T47D (cell line): ENCODE measurements around the gene XKR7.

Experiments used
- DNase-seq, 2 experiments: peaks; one replicate each; pipeline versions ENCODE4 v3.0.0 to v3.0.0-alpha.2; 2011 to 2012; ENCODE audit warnings: low read depth in 1 of 2, low spot score in 1 of 2
- JUND ChIP-seq: IDR thresholded peaks from 2 replicates; pipeline ENCODE4 v1.6.1; 2012; ENCODE audit warnings: low read depth
- in situ Hi-C: cut with HindIII; loops from 2 replicates; pipeline ENCODE4 v1.10.0; 2016; ENCODE audit warnings: low sequenced_read_pairs, low pct_unique_long_range_greater_than_20kb

Gene XKR7

GRCh38 chr20:31951530-31952453 is 16.2 kb upstream of the XKR7 start, which contains the start of gene PDRG1:
PDRG1 (minus strand) TSS chr20:31952046; CDS start chr20:31951961, 85 bp downstream.
- TF ChIP-seq JUND = no peak
- peak; percentile 86 to 98 for DNase-seq
- in situ Hi-C loops = no loop called here

GRCh38 chr20:31953556-31954148 is 14.3 kb upstream of the XKR7 start:
- DNase-seq = no peak
- no peak for TF ChIP-seq JUND
- in situ Hi-C loops = no loop called here

- TF ChIP-seq JUND = no peak
- in situ Hi-C loops = no loop called here
- no peak for DNase-seq
These were observed 13.5 kb upstream of the XKR7 start for GRCh38 chr20:31954500-31954899.

- TF ChIP-seq JUND = no peak
- no peak for DNase-seq
- in situ Hi-C loops = no loop called here
These were observed 11.1 kb upstream of the XKR7 start for GRCh38 chr20:31956556-31957526.

GRCh38 chr20:31962761-31963160 is 5.2 kb upstream of the XKR7 start:
- no peak for TF ChIP-seq JUND
- in situ Hi-C loops = no loop called here
- DNase-seq = no peak

- in situ Hi-C loops = no loop called here
- TF ChIP-seq JUND = no peak
- no peak for DNase-seq
These were observed 4.1 kb upstream of the XKR7 start for GRCh38 chr20:31963889-31964288.

- in situ Hi-C loops = no loop called here
- no peak for DNase-seq
- no peak for TF ChIP-seq JUND
These were observed 828 bp upstream of the XKR7 start for GRCh38 chr20:31966991-31967655.

GRCh38 chr20:31968291-31969126 is 558 bp downstream of the XKR7 start:
- in situ Hi-C loops = no loop called here
- no peak for TF ChIP-seq JUND
- peak; percentile 88 to 95 for DNase-seq

- in situ Hi-C loops = no loop called here
- DNase-seq = no peak
- TF ChIP-seq JUND = no peak
These were observed 2.0 kb downstream of the XKR7 start for GRCh38 chr20:31969991-31970390.

- in situ Hi-C loops = no loop called here
These were observed 4.6 kb downstream of the XKR7 start for GRCh38 chr20:31972471-31973021.

GRCh38 chr20:31974296-31974695 is 6.3 kb downstream of the XKR7 start:
- DNase-seq = no peak
- in situ Hi-C loops = no loop called here

More at GRCh38 chr20:31972471-31973021, 4.6 kb downstream of the XKR7 start:
- no peak for TF ChIP-seq JUND
- DNase-seq = peak; percentile 55 to 88

More at GRCh38 chr20:31974296-31974695, 6.3 kb downstream of the XKR7 start:
- TF ChIP-seq JUND = no peak
